Liver (tissue), 9 donors: ENCODE data around the gene DGCR6L. TPM values are rescaled to one million over a fixed set of nuclear protein-coding genes. Genes with fewer than 3 reads are reported as not detected.
"Not testable (repeated sequence)": the region's sequence is repeated elsewhere in the genome, so short reads cannot be mapped to it uniquely, and the experiment has no call there.

Experiments
- DNase-seq: peaks from one replicate; pipeline ENCODE4 v3.0.0-alpha.2; 2017; ENCODE audit warnings: low spot score
- H3K27ac ChIP-seq, 2 donors: one replicate each; pipeline ENCODE4 v1.7.0; 2013; ENCODE audit warnings: inconsistent platforms in 2 of 2, low read length in 2 of 2, control low read depth in 1 of 2, low read depth in 1 of 2, mild to moderate bottlenecking in 1 of 2
- H3K27me3 ChIP-seq, 4 donors: one replicate each; pipeline versions ENCODE4 v1.6.1 to v1.7.0; 2013; ENCODE audit warnings: low read length in 3 of 4, inconsistent platforms in 1 of 4, mild to moderate bottlenecking in 1 of 4, moderate library complexity in 1 of 4; ENCODE audit not compliant: control insufficient read depth in 4 of 4, insufficient read depth in 4 of 4
- H3K36me3 ChIP-seq, 4 donors: one replicate each; pipeline versions ENCODE4 v1.6.1 to v1.7.0; 2013; ENCODE audit warnings: low read length in 3 of 4, mild to moderate bottlenecking in 3 of 4, low read depth in 1 of 4, moderate library complexity in 1 of 4; ENCODE audit not compliant: control insufficient read depth in 4 of 4, insufficient read depth in 3 of 4
- H3K4me1 ChIP-seq, 4 donors: one replicate each; pipeline versions ENCODE4 v1.6.1 to v1.7.0; 2013; ENCODE audit warnings: low read length in 3 of 4, mild to moderate bottlenecking in 3 of 4, moderate library complexity in 1 of 4; ENCODE audit not compliant: control insufficient read depth in 4 of 4, insufficient read depth in 4 of 4
- H3K4me3 ChIP-seq, 3 donors: one replicate each; pipeline versions ENCODE4 v1.6.1 to v1.7.0; 2013; ENCODE audit warnings: low read length in 3 of 3, control low read depth in 1 of 3, low read depth in 1 of 3, mild to moderate bottlenecking in 1 of 3
- H3K9ac ChIP-seq, 2 donors: one replicate each; pipeline ENCODE4 v1.7.0; 2013; ENCODE audit warnings: low read length in 2 of 2, mild to moderate bottlenecking in 2 of 2, moderate library complexity in 2 of 2, control low read depth in 1 of 2, low read depth in 1 of 2
- H3K9me3 ChIP-seq, 4 donors: one replicate each; pipeline versions ENCODE4 v1.6.1 to v1.7.0; 2013; ENCODE audit warnings: low read length in 3 of 4; ENCODE audit not compliant: control insufficient read depth in 4 of 4
- CTCF ChIP-seq: fragments of 150-350 bp; IDR thresholded peaks from 2 replicates; pipeline ENCODE4 v1.5.1; 2017; ENCODE audit warnings: improper control_type of control experiment, low read depth, low read length; ENCODE audit not compliant: missing input control
- HNF4A ChIP-seq, 2 donors: conservative IDR thresholded peaks; 2 replicates each; pipeline ENCODE4 v1.6.1; 2016; ENCODE audit warnings: antibody characterized with exemption in 2 of 2, mild to moderate bottlenecking in 2 of 2
- JUND ChIP-seq, 2 donors: IDR thresholded peaks; 2 replicates each; pipeline ENCODE4 v1.6.1; 2016; ENCODE audit warnings: antibody characterized with exemption in 2 of 2
- NR2F2 ChIP-seq: IDR thresholded peaks from 2 replicates; pipeline ENCODE4 v1.6.1; 2016; ENCODE audit warnings: antibody characterized with exemption
- RAD21 ChIP-seq, 2 donors: IDR thresholded peaks; 2 replicates each; pipeline ENCODE4 v1.6.1; 2016; ENCODE audit warnings: antibody characterized with exemption in 2 of 2, mild to moderate bottlenecking in 2 of 2
- RXRA ChIP-seq, 2 donors: IDR thresholded peaks; 2 replicates each; pipeline ENCODE4 v1.6.1; 2017 to 2018; ENCODE audit warnings: antibody characterized with exemption in 2 of 2, mild to moderate bottlenecking in 1 of 2
- SP1 ChIP-seq: IDR thresholded peaks from 2 replicates; pipeline ENCODE4 v1.6.1; 2018; ENCODE audit warnings: antibody characterized with exemption, mild to moderate bottlenecking
- YY1 ChIP-seq: IDR thresholded peaks from 2 replicates; pipeline ENCODE4 v1.6.1; 2016; ENCODE audit warnings: antibody characterized with exemption, mild to moderate bottlenecking
- WGBS: extraction: QIAGEN DNeasy Blood & Tissue Kit; methylation state at CpG from one replicate; pipeline ENCODE4 v1.1.7; 2013; 5-methylcytosine and 5-hydroxymethylcytosine counted together
- polyA plus RNA-seq, 2 donors: library from polyadenylated mRNA; stranded (reverse) in 1 of 2; unstranded in 1 of 2; fragments of 200-250 nt in 1 of 2; fragments of >200 nt in 1 of 2; fragmentation: Nextera tagmentation in 1 of 2; extraction: Ambion mirVana in 1 of 2; gene quantifications; one replicate each; pipeline versions ENCODE4 v1.2.1 to v1.2.3, GENCODE V29; 2013 to 2015
- total RNA-seq, 2 donors: library from RNA; depleted of rRNA; stranded (reverse); fragments of >200 nt; gene quantifications; one replicate each; pipeline ENCODE4 v1.2.3, GENCODE V29; 2014
- donor health status: healthy.
- donor health status: healthy.
- donor health status: healthy.
- donor health status: healthy.
- donor health status: healthy.

DGCR6L gene
- total and polyA plus RNA-seq, 4 donors: 40.7 to 105 (median 73.5) TPM

- not testable (repeated sequence) for H3K36me3 ChIP-seq, H3K4me3 ChIP-seq, H3K9me3 ChIP-seq, H3K27me3 ChIP-seq, DNase-seq
- WGBS: 53% methylated on average over 22 of the region's 23 CpGs
- Histone ChIP-seq H3K9ac (peak overlapping the region in 1 of 2 donors; percentile 47), H3K4me1 (peaks cover 12 to 42% (median 25%) of the 10 kb centered on the region in 4 donors), H3K27ac (peak overlapping the region; percentile 73 to 75)
- TF ChIP-seq HNF4A (conservative IDR thresholded peaks at IDR 0.05): peak; percentile 67 to 76
- peak in 1 of 2 donors; percentile 21 for TF ChIP-seq JUND (IDR thresholded peaks at IDR 0.05)
- peak; percentile 87 to 92 for TF ChIP-seq RXRA (IDR thresholded peaks at IDR 0.05)
- peak; percentile 61 for TF ChIP-seq YY1
- TF ChIP-seq NR2F2: peak; percentile 69
- TF ChIP-seq SP1: peak; percentile 81
- TF ChIP-seq RAD21 (IDR thresholded peaks at IDR 0.05): peak in 1 of 2 donors; percentile 19
These were observed 30.4 kb downstream of the DGCR6L start for GRCh38 chr22:20289182-20290044.

DNA sequence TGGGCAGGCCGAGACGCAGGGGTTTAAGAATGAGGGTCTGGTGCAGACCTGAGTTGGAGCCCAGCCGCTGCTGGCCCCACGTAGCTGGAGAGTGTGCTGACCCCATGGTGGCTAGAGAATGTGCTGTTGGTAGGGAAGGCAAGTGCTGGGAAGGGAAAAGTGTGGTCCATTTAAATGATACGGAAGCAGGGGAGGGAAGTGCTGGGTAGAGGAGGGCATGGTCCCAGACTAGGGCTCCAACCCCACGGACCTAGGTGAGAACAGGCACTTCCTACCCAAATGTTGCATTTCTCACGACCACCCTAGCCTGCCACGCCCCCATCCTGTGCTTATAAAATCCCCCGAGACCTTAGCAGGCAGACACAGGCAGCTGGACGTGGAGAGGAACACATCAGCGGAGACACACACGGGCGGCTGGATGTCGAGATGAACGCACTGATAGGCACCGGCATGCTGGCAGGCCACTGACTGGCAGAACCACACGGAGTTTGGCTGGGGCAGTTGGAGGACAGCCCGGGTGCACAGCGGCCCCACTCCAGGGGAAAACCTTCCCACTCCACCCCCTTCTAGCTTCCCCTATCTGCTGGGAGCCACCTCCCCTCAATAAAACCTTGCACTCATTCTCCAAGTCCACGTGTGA lies 33.0 kb downstream of the DGCR6L start:
- TF ChIP-seq YY1 (peak; percentile 23), RXRA (IDR thresholded peaks at IDR 0.05) (peak in 1 of 2 donors; percentile 41)
- not testable (repeated sequence) for H3K4me3 ChIP-seq, H3K27ac ChIP-seq, H3K36me3 ChIP-seq, H3K9me3 ChIP-seq, H3K27me3 ChIP-seq, DNase-seq, H3K9ac ChIP-seq
- peaks cover 12 to 42% (median 25%) of the 10 kb centered on the region in 4 donors for H3K4me1 ChIP-seq
- WGBS: 44% methylated on average over 19 of the region's 20 CpGs

GRCh38 chr22:20286312-20286660 lies 33.6 kb downstream of the DGCR6L start:
- DNase-seq, H3K36me3 ChIP-seq, H3K9ac ChIP-seq, H3K4me3 ChIP-seq, H3K9me3 ChIP-seq, H3K27me3 ChIP-seq, H3K27ac ChIP-seq: not testable (repeated sequence)
- H3K4me1 ChIP-seq: peaks cover 12 to 42% (median 25%) of the 10 kb centered on the region in 4 donors
- WGBS: 40% methylated on average over 8 of the region's 8 CpGs

DNA sequence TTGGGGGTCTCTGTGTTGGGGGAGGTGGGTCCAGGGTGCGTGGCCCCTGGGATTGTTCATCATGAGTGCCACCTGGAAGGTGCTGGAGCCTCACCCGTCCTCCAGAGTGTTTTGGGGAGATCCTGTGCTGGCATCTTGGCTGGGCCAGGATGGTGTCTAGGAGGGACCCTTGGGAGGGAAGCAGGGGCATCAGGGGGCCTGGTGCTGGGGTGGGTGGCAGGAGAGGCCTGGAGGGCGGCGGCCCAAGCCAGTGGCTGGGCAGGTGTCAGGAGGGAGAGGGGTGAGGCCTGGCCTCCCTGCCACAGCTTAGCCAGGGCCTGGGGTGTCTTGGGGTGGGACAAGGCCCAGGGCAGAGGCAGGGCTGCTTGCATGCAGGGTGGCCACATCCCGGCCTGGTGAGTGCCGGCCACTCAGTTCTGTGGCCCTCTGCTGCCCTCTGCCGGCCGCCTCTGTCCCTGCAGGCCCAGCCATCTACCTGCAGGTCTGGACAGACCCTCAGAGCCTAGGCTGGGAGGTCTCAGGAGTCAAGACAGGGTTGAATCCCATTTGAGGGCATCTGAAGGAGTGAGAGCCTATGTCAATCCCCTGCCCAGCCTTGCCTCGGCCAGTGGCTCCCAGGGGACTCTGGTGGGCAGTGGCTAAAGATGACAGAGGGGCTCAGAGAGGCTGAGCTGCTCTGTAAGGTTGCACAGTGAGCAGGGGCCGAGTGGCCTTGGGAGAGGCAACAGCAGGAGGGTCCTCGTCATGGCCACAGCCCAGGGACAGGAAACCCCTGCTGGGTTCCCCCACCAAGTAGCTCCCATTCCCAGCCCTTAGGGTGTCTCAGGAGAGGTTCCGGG lies 34.2 kb downstream of the DGCR6L start:
- 38% methylated on average over 12 of the region's 12 CpGs for whole genome bisulfite sequencing
- H3K36me3 ChIP-seq, H3K27ac ChIP-seq, H3K9ac ChIP-seq, H3K4me3 ChIP-seq, H3K9me3 ChIP-seq, H3K27me3 ChIP-seq: not testable (repeated sequence)
- TF ChIP-seq CTCF (peak; percentile 91), RAD21 (IDR thresholded peaks at IDR 0.05) (peak; percentile 77 to 88)
- DNase-seq: peak; percentile 86
- H3K4me1 ChIP-seq: peaks cover 11 to 38% (median 25%) of the 10 kb centered on the region in 4 donors
